GM23338 (cell line): ENCODE data around the gene RNF13. TPM values are rescaled to one million over a fixed set of nuclear protein-coding genes. Genes with fewer than 3 reads are reported as not detected.

Source experiments
- ATAC-seq: fragments of 200-7000 bp; cut with Tn5 transposase; 3 replicates; pipeline ENCODE4 v1.9.1; 2020
- DNase-seq: peaks from one replicate; pipeline ENCODE4 v3.0.0-alpha.2; 2015; ENCODE audit warnings: low spot score
- H2AFZ ChIP-seq: fragments of 200-600 bp; sonication (generic); 2 replicates; pipeline ENCODE4 v1.8.0; 2016; ENCODE audit warnings: antibody characterized with exemption, mild to moderate bottlenecking, moderate library complexity
- H3F3A ChIP-seq: fragments of 200-600 bp; sonication (generic); replicated peaks from 2 replicates; pipeline ENCODE4 v1.8.0; 2017; ENCODE audit warnings: antibody characterized with exemption, mixed run types, low read depth
- H3K27ac ChIP-seq: fragments of 200-600 bp; sonication (generic); 2 replicates; pipeline ENCODE4 v1.6.1; 2016; ENCODE audit warnings: low read depth
- H3K27me3 ChIP-seq: fragments of 200-600 bp; sonication (generic); 2 replicates; pipeline ENCODE4 v1.8.0; 2016; ENCODE audit warnings: mild to moderate bottlenecking, mixed run types, moderate library complexity; ENCODE audit not compliant: insufficient read depth
- H3K36me3 ChIP-seq: fragments of 200-600 bp; sonication (generic); 2 replicates; pipeline ENCODE4 v1.8.0; 2016; ENCODE audit warnings: mild to moderate bottlenecking; ENCODE audit not compliant: insufficient read depth
- H3K4me1 ChIP-seq: fragments of 200-600 bp; sonication (generic); 2 replicates; pipeline ENCODE4 v1.8.0; 2016; ENCODE audit warnings: mild to moderate bottlenecking, moderate library complexity; ENCODE audit not compliant: insufficient read depth
- H3K4me2 ChIP-seq: fragments of 200-600 bp; sonication (generic); 2 replicates; pipeline ENCODE4 v1.7.1; 2017; ENCODE audit warnings: mixed run types
- H3K4me3 ChIP-seq: fragments of 200-600 bp; sonication (generic); 2 replicates; pipeline ENCODE4 v1.6.1; 2016; ENCODE audit warnings: mixed run types
- H3K79me2 ChIP-seq: fragments of 200-600 bp; sonication (generic); replicated peaks from 2 replicates; pipeline ENCODE4 v1.8.0; 2017; ENCODE audit warnings: mild to moderate bottlenecking; ENCODE audit not compliant: insufficient read depth
- H3K9me2 ChIP-seq: fragments of 200-600 bp; sonication (generic); 2 replicates; pipeline ENCODE4 v1.8.0; 2017; ENCODE audit not compliant: insufficient read depth
- H4K20me1 ChIP-seq: fragments of 200-600 bp; sonication (generic); replicated peaks from 2 replicates; pipeline ENCODE4 v1.8.0; 2017; ENCODE audit warnings: mild to moderate bottlenecking; ENCODE audit not compliant: insufficient read depth
- H3K27ac Mint-ChIP-seq: 2 replicates; pipeline ENCODE4 v1.8.0; 2020; ENCODE audit warnings: inconsistent platforms, mild to moderate bottlenecking, moderate library complexity, mixed read lengths
- H3K27me3 Mint-ChIP-seq: 3 replicates; pipeline ENCODE4 v1.8.0; 2022; ENCODE audit warnings: low read depth, mild to moderate bottlenecking, moderate library complexity, mixed read lengths, inconsistent platforms; ENCODE audit not compliant: insufficient read depth, poor library complexity
- H3K36me3 Mint-ChIP-seq: 3 replicates; pipeline ENCODE4 v1.8.0; 2021; ENCODE audit warnings: low read depth, mild to moderate bottlenecking, inconsistent platforms, moderate library complexity, mixed read lengths
- H3K4me1 Mint-ChIP-seq: 3 replicates; pipeline ENCODE4 v1.8.0; 2020; ENCODE audit warnings: mild to moderate bottlenecking, inconsistent platforms, mixed read lengths
- H3K4me3 Mint-ChIP-seq: 3 replicates; pipeline ENCODE4 v1.8.0; 2021; ENCODE audit warnings: moderate library complexity, mild to moderate bottlenecking, inconsistent platforms, mixed read lengths
- H3K9me3 Mint-ChIP-seq: 3 replicates; pipeline ENCODE4 v1.8.0; 2020; ENCODE audit warnings: moderate library complexity, mild to moderate bottlenecking, inconsistent platforms, mixed read lengths
- EZH2 ChIP-seq: fragments of 200-600 bp; sonication (generic); IDR thresholded peaks from one replicate; pipeline ENCODE4 v1.8.0; 2017; ENCODE audit warnings: antibody characterized with exemption, mild to moderate bottlenecking, low read depth; ENCODE audit not compliant: unreplicated experiment
- EZH2phosphoT487 ChIP-seq: fragments of 200-600 bp; sonication (generic); IDR thresholded peaks from one replicate; pipeline ENCODE4 v1.8.1; 2018; ENCODE audit warnings: antibody characterized with exemption; ENCODE audit not compliant: unreplicated experiment
- NANOG ChIP-seq: IDR thresholded peaks from 2 replicates; pipeline ENCODE4 v1.6.1; 2016; ENCODE audit warnings: antibody characterized with exemption, borderline replicate concordance
- POLR2AphosphoS5 ChIP-seq: IDR thresholded peaks from 2 replicates; pipeline ENCODE4 v1.6.1; 2016; ENCODE audit warnings: antibody characterized with exemption, low read depth
- ZNF114 ChIP-seq: fragments of 250-450 bp; sonication (Bioruptor Pico); IDR thresholded peaks from 2 replicates; pipeline ENCODE4 v1.5.0; 2020; ENCODE audit warnings: mild to moderate bottlenecking, moderate library complexity
- ZNF331 ChIP-seq: fragments of 250-450 bp; sonication (Bioruptor Pico); IDR thresholded peaks from 2 replicates; pipeline ENCODE4 v1.5.0; 2020; ENCODE audit warnings: low read depth, mild to moderate bottlenecking, moderate library complexity
- polyA plus RNA-seq: library from polyadenylated mRNA; unstranded; fragments of >200 nt; fragmentation: Nextera tagmentation; extraction: Ambion mirVana; gene quantifications from 2 replicates; pipeline ENCODE4 v1.2.1, GENCODE V29; 2016
- total RNA-seq: library from RNA; depleted of rRNA; stranded (reverse); fragments of >200 nt; shearing (Covaris generic); gene quantifications from 2 replicates; pipeline ENCODE4 v1.2.3, GENCODE V29; 2014
- TF ChIP-seq, protein P1 (sequence below): fragments of 250-450 bp; sonication (Bioruptor Pico); IDR thresholded peaks from 2 replicates; pipeline ENCODE4 v1.5.0; 2020; ENCODE audit warnings: mild to moderate bottlenecking, moderate library complexity
- TF ChIP-seq, protein P2 (sequence below): IDR thresholded peaks from one replicate; pipeline ENCODE4 v1.6.1; 2018; ENCODE audit warnings: antibody characterized with exemption; ENCODE audit not compliant: unreplicated experiment
- TF ChIP-seq, protein P3 (sequence below), 2 experiments: fragments of 200-600 bp in 1 of 2; sonication (generic) in 1 of 2; conservative IDR thresholded peaks; 2 replicates each; pipeline versions ENCODE4 v1.5.1 to v1.6.1; 2016 to 2017; ENCODE audit warnings: antibody characterized with exemption in 2 of 2, low read depth in 2 of 2, mild to moderate bottlenecking in 2 of 2, moderate library complexity in 1 of 2
- TF ChIP-seq, protein P4 (sequence below): IDR thresholded peaks from 2 replicates; pipeline ENCODE4 v1.6.1; 2016; ENCODE audit warnings: antibody characterized with exemption

The RNF13 gene
- total and polyA plus RNA-seq, 2 experiments from 2014 or later, result 46.3 to 101 TPM

- TF ChIP-seq, protein P1, sequence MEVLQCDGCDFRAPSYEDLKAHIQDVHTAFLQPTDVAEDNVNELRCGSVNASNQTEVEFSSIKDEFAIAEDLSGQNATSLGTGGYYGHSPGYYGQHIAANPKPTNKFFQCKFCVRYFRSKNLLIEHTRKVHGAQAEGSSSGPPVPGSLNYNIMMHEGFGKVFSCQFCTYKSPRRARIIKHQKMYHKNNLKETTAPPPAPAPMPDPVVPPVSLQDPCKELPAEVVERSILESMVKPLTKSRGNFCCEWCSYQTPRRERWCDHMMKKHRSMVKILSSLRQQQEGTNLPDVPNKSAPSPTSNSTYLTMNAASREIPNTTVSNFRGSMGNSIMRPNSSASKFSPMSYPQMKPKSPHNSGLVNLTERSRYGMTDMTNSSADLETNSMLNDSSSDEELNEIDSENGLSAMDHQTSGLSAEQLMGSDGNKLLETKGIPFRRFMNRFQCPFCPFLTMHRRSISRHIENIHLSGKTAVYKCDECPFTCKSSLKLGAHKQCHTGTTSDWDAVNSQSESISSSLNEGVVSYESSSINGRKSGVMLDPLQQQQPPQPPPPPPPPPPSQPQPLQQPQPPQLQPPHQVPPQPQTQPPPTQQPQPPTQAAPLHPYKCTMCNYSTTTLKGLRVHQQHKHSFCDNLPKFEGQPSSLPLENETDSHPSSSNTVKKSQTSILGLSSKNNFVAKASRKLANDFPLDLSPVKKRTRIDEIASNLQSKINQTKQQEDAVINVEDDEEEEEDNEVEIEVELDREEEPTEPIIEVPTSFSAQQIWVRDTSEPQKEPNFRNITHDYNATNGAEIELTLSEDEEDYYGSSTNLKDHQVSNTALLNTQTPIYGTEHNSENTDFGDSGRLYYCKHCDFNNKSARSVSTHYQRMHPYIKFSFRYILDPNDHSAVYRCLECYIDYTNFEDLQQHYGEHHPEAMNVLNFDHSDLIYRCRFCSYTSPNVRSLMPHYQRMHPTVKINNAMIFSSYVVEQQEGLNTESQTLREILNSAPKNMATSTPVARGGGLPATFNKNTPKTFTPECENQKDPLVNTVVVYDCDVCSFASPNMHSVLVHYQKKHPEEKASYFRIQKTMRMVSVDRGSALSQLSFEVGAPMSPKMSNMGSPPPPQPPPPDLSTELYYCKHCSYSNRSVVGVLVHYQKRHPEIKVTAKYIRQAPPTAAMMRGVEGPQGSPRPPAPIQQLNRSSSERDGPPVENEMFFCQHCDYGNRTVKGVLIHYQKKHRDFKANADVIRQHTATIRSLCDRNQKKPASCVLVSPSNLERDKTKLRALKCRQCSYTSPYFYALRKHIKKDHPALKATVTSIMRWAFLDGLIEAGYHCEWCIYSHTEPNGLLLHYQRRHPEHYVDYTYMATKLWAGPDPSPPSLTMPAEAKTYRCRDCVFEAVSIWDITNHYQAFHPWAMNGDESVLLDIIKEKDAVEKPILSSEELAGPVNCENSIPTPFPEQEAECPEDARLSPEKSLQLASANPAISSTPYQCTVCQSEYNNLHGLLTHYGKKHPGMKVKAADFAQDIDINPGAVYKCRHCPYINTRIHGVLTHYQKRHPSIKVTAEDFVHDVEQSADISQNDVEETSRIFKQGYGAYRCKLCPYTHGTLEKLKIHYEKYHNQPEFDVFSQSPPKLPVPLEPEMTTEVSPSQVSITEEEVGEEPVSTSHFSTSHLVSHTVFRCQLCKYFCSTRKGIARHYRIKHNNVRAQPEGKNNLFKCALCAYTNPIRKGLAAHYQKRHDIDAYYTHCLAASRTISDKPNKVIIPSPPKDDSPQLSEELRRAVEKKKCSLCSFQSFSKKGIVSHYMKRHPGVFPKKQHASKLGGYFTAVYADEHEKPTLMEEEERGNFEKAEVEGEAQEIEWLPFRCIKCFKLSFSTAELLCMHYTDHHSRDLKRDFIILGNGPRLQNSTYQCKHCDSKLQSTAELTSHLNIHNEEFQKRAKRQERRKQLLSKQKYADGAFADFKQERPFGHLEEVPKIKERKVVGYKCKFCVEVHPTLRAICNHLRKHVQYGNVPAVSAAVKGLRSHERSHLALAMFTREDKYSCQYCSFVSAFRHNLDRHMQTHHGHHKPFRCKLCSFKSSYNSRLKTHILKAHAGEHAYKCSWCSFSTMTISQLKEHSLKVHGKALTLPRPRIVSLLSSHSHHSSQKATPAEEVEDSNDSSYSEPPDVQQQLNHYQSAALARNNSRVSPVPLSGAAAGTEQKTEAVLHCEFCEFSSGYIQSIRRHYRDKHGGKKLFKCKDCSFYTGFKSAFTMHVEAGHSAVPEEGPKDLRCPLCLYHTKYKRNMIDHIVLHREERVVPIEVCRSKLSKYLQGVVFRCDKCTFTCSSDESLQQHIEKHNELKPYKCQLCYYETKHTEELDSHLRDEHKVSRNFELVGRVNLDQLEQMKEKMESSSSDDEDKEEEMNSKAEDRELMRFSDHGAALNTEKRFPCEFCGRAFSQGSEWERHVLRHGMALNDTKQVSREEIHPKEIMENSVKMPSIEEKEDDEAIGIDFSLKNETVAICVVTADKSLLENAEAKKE (CRISPR knock-in tag), result no peak
- TF ChIP-seq, protein P2, sequence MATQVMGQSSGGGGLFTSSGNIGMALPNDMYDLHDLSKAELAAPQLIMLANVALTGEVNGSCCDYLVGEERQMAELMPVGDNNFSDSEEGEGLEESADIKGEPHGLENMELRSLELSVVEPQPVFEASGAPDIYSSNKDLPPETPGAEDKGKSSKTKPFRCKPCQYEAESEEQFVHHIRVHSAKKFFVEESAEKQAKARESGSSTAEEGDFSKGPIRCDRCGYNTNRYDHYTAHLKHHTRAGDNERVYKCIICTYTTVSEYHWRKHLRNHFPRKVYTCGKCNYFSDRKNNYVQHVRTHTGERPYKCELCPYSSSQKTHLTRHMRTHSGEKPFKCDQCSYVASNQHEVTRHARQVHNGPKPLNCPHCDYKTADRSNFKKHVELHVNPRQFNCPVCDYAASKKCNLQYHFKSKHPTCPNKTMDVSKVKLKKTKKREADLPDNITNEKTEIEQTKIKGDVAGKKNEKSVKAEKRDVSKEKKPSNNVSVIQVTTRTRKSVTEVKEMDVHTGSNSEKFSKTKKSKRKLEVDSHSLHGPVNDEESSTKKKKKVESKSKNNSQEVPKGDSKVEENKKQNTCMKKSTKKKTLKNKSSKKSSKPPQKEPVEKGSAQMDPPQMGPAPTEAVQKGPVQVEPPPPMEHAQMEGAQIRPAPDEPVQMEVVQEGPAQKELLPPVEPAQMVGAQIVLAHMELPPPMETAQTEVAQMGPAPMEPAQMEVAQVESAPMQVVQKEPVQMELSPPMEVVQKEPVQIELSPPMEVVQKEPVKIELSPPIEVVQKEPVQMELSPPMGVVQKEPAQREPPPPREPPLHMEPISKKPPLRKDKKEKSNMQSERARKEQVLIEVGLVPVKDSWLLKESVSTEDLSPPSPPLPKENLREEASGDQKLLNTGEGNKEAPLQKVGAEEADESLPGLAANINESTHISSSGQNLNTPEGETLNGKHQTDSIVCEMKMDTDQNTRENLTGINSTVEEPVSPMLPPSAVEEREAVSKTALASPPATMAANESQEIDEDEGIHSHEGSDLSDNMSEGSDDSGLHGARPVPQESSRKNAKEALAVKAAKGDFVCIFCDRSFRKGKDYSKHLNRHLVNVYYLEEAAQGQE, result no peak
These were observed 176.3 kb downstream of the RNF13 start (continued) for GRCh38 chr3:149989307-149989706.

DNA sequence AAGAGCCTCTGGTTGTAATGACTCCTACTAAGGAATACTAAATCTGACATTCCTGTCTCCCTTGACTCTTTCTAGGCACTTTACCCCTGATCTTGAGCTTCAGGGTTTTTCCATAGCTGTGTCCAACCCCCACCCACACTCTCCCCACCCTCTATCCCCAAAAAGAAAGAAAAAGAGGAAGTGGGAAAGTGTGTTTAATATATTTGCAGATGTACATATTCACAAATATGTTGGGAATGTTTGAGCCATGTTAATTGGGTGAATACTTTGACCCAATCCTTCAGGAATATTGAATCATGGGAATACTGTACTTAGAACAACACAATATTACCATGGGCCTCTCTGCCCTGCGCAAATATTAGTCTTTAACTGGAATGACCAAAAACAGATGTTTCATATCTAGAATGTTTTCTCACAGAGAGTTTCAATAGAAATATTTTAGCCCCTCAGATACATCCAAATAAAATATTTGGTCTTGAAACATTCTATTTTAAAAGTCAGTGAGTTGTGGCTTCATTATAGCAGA, 177.5 kb downstream of the RNF13 start:
- Histone ChIP-seq H3K4me1 (peaks cover 25% of the 10 kb centered on the region), H3K27ac (no peak overlapping the region), H3K36me3 (0 out of 2 replicates have a peak, but pooled peaks cover 7% of the 10 kb centered on the region), H3K4me3 (no peak overlapping the region), H3K79me2 (no peaks in the 10 kb centered on the region), H3K27me3 (no peaks in the 10 kb centered on the region), H2AFZ (0 out of 2 replicates have a peak overlapping the region, but pooled peaks have one; percentile 9), H3K4me2 (no peak overlapping the region), H3K9me2 (no peaks in the 10 kb centered on the region), H3F3A (no peaks in the 10 kb centered on the region), H4K20me1 (no peaks in the 10 kb centered on the region)
- DNase-seq (no peak), ATAC-seq (no peak)
- Mint-ChIP-seq H3K27ac (no peak overlapping the region), H3K4me1 (peaks cover 32% of the 10 kb centered on the region), H3K4me3 (no peak overlapping the region), H3K27me3 (no peaks in the 10 kb centered on the region), H3K9me3 (peaks cover 21% of the 10 kb centered on the region), H3K36me3 (peaks cover 17% of the 10 kb centered on the region)
- no peak for TF ChIP-seq EZH2phosphoT487
- TF ChIP-seq POLR2AphosphoS5, result no peak
- TF ChIP-seq EZH2, result no peak
- no peak for TF ChIP-seq ZNF114 (CRISPR knock-in tag)
- no peak for TF ChIP-seq ZNF331 (CRISPR knock-in tag)
- TF ChIP-seq, protein P3, sequence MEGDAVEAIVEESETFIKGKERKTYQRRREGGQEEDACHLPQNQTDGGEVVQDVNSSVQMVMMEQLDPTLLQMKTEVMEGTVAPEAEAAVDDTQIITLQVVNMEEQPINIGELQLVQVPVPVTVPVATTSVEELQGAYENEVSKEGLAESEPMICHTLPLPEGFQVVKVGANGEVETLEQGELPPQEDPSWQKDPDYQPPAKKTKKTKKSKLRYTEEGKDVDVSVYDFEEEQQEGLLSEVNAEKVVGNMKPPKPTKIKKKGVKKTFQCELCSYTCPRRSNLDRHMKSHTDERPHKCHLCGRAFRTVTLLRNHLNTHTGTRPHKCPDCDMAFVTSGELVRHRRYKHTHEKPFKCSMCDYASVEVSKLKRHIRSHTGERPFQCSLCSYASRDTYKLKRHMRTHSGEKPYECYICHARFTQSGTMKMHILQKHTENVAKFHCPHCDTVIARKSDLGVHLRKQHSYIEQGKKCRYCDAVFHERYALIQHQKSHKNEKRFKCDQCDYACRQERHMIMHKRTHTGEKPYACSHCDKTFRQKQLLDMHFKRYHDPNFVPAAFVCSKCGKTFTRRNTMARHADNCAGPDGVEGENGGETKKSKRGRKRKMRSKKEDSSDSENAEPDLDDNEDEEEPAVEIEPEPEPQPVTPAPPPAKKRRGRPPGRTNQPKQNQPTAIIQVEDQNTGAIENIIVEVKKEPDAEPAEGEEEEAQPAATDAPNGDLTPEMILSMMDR (conservative IDR thresholded peaks at IDR 0.05; ENCODE audit: low read depth in 2 of 2), result no peak
- no peak for TF ChIP-seq NANOG
- TF ChIP-seq, protein P4, sequence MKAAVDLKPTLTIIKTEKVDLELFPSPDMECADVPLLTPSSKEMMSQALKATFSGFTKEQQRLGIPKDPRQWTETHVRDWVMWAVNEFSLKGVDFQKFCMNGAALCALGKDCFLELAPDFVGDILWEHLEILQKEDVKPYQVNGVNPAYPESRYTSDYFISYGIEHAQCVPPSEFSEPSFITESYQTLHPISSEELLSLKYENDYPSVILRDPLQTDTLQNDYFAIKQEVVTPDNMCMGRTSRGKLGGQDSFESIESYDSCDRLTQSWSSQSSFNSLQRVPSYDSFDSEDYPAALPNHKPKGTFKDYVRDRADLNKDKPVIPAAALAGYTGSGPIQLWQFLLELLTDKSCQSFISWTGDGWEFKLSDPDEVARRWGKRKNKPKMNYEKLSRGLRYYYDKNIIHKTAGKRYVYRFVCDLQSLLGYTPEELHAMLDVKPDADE, result no peak
